ENCODE data around the gene CD22.
"Not testable (repeated sequence)": the region's sequence is repeated elsewhere in the genome, so short reads cannot be mapped to it uniquely, and the experiment has no call there.

Gene CD22

DNA sequence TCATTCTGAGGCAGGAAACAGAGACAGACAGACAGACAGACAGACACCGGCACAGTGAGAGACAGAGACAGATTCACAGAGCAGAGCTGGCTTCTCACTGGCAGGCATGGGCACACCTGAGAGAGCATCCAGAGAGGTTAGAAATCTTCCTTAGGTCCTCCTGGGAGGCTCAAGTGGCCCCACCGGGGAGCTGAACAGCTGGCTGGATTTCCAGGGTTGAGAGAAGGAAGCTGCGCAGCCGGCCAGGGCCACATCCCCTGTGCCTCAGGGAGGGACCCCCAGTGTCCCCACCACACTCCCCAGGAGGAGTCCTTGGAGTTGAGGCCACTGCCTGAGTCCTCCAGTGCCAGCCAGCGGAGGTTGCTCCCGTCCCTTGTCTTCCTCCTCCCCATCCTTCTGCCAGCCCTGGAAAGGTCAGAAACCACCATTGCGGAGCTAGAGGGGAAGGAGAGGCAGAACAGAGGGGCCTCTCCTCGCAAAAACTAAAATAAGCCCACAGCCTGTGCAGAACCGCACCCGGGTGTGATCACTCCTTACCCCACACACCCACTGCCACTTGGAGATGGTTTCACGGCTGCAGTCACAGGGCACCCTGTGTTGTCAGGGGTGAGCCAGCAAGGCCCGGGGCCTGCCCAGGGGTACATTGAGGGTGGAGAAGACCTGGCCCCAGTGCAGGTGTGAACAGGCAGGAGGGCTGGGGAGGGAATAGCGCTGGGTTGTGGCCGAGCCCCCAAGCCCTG is 33.4 kb downstream of the CD22 start:
- DNase-seq: no peak

DNA sequence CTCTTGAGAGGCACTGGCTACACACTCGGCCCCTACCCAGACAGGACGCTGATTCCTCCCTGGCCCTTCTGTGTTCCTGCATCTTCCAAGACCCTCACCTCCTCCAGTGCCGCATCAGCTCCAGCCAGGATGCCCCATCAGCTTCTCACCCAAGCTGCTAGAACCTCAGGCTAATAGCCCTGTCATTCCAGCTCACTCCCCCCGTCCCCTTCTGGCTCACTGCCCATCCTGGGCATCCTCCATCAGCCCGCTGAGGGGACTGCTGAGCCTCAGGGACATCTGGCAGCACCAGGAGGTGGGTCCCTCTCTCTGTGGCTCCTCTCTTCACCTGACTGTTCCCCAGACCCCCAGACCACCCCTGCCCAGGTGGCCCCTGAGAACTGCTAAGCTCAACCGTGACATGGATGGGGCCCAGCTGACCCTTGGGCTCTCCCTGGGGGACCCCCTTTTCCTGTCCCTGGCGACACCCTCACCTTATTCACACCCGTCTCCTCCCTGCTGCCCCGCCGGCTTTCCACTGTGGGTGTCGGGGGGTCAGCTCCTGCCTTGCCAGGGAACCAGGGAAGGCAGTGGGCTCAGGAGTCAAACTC is 34.1 kb downstream of the CD22 start:
- DNase-seq: no peak

DNA sequence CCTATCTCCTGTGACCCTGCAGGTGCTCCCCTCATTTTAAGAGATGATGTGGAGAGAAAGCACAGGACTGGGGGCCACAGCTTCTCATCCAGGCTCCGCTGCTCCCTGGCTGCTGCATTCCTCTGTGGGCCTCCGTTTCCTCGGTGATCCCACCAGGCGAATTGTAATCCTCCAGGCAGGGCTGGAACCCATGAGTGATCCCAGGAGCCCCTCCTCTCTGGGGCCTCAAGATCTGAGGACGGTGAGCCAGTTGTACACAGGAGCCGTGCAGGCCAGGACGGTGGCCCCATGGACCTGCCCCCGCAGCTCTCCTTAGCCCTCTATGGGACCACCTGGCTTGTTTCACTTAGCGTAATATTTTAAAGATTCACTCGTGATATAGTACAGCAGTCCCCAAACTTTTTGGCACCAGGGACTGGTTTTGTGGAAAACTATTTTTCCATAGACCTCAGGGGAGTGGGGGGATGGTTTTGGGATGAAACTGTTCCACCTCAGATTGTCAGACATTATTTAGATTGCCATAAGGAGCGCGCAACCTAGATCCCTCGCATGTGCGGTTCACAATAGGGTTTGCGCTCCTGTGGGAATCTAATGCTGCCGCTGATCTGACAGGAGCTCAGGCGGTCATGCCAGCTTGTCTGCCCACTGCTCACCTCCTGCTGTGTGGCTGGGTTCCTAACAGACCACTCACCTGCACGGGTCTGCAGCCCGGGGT is 34.9 kb downstream of the CD22 start:
- DNase-seq: no peak

DNA sequence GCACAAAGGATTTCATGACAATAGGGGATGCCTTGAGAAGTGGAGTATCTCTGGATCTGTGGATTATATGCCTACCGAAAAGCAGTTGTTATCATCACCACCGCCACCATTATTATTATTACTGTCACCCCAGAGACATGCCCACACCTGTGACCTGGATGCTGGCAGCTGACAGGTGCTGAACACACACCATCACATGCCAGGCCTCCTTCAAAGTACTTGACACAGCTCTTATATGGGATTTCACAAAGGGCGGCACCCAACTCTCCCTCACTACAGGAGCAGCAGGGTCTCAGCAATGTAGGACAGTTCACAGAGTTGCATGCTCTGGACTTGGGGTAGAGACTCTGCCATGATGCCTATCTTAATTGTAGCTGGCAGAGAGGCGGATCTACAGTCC is 36.3 kb downstream of the CD22 start:
- DNase-seq: no peak

DNA sequence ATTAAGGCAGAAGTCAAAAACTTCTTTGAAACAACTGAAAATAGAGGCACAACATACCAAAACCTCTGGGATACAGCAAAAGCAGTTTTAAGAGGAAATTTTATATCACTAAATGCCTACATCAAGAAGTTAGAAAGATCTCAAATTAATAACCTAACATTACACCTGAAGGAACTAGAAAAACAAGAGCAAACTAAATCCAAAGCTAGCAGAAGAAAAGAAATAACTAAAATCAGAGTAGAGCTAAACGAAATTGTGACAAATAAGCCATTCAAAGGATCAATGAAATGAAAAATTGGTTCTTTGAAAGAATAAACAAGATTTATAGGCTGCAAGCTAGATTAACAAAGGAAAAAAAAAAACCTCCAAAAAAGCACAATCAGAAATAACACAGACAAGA is 39.4 kb downstream of the CD22 start:
- no peak for DNase-seq

DNA sequence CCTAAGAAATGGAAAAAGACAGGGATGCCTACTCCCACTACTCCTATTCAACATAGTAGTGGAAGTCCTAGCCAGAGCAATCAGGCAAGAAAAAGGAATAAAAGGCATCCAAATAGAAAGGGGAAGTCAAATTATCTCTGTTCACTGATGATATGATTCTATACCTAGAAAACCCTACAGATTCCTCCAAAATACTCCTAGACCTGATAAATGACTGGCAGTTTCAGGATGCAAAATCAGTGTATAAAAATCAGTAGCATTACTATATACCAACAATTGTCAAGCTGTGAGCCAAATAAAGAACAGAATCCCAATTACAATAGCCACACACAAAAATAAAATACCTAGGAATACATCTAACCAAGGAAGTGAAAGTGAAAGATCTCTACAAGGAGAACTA is 40.5 kb downstream of the CD22 start:
- DNase-seq: no peak

DNA sequence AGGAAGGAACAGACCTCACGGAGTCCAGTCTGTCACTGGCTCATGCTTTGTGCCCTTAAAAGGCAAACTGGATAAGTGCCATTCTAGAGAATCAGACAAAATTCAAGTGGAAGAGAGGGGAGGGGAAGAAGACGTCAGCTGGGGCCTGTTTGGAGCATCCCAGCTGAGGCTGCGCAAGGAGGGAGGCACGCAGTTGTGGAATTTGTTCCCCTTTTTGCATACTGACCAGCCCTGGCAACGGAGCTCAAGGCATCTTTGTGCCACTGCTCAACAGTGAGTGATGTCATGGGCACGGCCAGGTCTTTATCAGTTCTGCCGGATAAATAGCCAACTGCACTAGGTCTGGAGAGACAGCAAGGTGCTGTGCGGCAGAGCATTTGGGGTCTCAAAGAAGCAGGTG is 41.7 kb downstream of the CD22 start, which contains the start of gene GPR42:
Gene GPR42 (plus strand): TSS at position 347 of the 400 bp plus-strand sequence. CDS start 292 bp downstream, outside the sequence.
- DNase-seq: no peak

DNA sequence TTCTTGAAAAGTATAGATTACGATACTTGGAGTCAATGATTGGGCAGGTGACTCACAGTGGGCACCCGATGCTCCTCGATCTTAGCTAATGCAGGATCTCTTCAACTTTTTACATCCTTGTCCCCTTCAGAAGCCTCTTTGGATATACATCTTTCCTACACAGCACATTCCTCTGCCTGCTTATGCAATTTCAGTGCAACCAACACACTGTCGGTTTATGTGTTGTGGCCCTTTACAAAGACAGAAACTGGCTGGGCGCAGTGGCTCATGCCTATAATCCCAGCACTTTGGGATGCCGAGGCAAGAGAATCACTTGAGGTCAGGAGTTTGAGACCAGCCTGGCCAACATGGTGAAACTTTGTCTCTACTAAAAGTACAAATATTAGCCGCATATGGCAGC is 44.5 kb downstream of the CD22 start:
- DNase-seq: no peak

DNA sequence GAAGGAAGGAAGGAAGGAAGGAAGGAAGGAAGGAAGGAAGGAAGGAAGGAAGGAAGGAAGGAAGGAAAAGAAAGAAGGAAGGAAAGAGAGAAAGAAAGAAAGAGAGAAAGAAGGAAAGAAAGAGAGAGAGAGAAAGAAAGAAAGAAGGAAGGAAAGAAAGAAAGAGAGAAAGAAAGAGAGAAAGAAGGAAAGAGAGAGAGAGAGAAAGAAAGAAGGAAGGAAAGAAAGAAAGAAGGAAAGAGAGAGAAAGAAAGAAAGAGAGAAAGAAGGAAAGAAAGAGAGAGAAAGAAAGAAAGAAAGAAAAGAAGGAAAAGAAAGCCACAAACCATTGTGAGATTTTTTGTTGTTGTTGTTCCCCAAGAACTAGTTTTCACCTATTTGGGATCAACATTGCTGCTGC is 45.0 kb downstream of the CD22 start:
- DNase-seq: not testable (repeated sequence)

DNA sequence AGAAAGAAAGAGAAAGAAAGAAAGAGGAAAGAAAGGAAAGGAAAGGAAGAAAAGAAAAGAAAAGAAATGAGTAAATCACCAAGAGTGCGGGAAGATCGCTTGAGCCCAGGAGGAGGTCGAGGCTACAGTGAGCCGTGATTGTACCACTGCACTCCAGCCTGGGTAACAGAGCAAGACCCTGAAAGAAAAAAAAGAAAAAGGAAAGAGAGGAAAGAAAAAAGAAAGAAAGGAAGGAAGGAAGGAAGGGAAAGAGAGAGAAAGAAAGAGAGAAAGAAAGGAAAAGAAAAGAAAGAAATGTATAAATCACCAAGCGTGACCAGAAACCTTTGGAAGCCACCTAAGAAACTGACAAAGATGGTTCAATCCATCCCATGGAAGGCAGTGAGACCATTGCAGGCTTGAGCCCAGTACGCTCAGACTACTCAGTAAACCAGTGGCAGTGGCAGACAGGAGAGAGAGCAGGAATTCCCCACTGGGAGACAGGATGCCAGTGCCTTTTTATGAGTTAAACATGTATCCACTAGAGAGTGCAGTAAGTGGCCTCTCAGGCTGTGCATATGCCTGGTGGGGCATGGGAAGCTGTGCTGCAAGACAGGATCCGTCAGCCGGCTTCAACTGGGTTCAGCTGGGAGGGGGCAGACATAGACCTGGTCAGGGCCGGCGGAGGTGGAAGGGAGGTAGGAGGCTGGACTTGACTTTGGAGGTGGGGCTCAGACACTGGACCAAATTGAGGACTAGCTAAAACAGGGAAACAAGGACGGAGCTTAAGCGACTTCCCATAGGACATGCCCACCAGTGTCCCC is 46.7 kb downstream of the CD22 start:
- DNase-seq: no peak

DNA sequence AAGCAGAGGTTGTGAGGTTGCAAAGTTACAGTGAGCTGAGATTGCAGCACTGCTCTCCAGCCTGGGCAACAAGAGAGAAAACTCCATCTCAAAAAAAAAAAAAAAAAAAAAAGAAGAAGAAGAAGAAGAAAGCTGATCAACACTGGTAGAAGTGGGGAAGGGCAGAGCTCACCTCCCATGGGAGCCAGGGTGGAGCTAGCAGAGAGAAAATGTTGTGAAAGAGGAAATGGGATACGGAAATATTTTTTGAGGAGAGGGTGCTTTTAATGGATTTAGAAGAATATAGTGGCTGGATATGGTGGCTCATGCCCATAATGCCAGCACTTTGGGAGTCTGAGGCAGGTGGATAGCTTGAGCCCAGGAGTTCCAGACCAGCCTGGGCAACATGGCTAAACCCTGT is 48.7 kb downstream of the CD22 start:
- DNase-seq: no peak

DNA sequence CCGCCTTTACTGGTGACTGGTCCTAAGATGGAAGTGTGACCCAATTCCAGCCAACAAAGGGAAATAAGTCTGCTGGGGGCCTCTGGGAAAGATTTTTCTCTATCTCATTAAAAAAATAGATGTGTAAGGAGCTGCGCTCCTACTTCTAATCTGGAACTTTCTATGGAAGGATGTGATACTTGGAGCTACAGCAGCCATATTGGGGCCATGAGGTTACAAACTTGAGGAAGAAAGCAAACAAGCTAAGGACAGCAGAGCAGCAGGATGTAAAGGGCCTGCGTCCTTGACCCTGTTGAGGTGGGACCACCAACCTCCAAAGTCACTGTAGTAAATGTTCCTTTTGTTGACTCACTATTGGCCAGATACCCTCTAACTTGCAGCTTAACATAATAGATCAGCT is 49.4 kb downstream of the CD22 start:
- no peak for DNase-seq

DNA sequence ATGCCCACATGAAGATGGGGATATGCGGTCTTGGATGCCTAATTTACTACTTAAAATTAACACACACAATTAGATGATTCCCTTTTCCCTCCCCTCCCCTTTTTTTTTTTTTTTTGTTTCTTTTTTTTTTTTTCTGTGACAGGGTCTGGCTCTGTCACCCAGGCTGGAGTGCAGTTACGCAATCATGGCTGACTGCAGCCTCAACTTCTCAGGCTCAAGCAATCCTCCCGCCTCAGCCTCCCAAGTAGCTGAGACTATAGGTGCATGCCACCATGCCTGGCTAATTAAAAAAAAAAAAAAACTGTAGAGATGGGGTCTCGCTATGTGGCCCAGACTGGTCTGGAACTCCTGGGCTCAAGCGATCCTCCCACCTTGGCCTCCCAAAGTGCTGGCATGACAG is 50.6 kb downstream of the CD22 start:
- not testable (repeated sequence) for DNase-seq

DNA sequence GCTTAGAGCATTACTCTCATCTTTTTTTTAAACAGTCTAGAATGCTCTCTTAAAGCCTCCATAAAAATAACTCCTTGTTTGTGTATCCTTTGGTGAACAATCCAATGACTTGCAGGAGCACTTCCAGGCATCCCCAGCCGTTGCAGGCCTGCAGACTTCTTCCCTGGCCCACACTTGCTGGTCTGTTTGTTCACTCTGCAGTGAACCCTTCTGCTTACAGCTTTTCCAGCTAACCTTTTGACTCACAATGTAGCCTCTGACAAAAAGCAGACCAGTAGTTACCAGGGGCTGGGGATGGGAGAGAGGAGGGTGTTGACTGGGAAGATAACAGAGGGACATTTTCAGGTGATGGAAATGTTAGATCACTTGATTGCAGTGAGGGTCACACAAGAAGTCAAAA is 51.0 kb downstream of the CD22 start:
- no peak for DNase-seq

DNA sequence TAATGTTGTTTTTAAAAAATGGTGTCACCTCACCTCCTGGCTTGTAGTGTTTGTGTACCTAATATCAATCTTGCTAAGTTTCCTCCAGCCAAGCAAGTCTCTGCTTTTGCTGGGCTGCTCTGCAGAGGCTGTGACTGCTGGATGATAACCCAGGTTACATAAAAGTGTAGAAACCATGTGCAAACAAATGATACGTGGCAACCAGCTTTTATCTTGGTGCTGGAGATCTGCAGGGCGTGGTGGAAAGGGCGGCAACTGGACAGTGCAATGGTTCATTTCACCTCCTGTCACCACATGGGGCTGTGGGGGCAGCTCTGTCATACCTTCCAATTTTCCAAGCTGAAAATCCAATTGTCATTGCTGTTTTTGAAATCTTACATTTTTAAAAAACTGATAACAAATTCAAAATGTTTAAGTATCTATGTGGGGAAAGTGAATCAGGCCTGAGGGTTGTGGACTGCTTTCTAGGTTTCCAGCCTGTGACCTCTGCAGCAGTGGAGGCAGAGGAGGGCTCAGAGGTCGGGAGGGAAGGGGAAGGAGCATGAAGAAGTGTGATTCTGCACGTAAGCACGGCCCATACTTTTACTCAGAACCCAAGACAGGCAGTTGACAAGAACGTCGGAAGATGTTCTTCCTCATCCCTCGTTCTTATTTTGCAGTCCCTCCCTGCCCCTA is 51.6 kb downstream of the CD22 start:
- no peak for DNase-seq

DNA sequence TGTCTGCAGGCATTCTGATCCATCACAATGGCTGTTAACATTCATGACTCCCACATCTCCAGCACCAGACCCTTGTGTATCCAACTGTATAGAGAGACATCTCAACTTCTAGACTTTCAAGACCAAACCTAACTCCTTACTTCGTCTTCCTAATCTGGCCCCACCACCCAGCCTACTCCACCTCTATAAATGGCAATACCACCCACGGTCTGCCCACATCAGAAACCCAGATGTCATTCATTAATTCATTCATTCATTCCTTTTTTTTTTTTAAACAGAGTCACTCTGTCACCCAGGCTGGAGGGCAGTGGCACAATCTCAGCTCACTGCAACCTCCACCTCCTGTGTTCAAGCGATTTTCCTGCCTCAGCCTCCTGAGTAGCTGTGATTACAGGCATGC is 52.3 kb downstream of the CD22 start:
- DNase-seq: no peak

DNA sequence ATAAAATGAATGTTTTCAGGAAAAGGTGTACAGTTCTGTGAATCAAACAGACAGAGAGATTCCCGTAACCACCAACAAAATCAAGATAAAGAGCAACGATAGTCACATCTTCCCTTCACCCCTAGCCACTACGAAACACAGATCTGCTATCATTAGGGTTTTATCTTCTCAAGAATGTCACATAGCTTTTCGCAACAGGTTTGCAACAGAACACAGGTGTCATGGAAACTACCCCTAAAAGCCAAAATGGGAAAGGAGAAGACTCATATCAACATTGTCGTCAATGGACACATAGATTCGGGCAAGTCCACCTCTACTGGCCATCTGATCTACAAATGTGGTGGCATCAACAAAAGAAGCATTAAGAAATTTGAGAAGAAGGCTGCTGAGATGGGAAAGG is 52.9 kb downstream of the CD22 start:
- no peak for DNase-seq

DNA sequence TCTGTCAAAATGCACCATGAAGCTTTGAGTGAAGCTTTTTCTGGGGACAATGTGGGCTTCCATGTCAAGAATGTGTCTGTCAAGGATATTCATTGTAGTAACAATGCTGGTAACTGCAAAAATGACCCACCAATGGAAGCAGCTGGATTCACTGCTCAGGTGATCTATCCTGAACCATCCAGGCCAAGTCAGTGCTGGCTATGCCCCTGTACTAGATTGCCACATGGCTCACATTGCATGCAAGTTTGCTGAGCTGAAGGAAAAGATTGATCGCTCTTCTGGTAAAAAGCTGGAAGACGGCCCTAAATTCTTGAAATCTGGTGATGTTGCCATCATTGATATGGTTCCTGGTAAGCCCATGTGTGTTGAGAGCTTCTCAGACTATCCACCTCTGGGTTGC is 54.5 kb downstream of the CD22 start:
- DNase-seq: no peak

DNA sequence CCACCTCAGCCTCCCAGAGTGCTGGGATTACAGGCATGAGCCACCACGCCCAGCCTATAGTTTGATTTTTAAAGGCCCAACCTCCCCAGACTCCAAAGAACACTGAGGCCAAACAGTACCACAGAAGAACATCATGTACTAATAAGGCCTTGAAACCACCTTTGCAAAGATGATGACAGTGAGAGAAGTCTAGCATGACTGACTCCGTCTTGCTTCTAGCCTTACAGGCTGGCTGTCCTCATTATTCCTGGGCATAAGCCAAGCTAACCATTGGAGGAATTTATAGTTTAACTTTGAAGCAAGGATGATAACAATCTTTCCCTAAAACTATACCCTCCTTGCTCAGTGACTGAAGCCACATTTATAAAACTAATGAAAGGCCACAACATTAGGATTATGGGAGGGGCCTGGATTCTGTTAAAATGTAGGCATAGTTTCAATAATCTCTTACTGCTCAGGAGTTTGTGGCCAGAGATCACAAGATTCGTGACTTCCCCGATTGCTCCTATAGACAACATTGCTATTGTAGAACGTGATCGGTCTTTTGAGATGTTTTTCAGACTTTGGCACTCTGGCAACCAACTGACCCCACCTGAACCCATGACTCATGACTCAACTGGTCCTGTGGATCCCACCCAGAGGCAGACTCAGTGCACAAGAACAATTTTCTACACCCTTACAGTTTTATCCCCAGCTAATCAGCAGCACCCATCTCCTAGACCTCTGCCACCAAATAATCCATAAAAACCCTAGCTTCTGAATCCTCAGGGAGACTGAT is 59.5 kb downstream of the CD22 start:
- DNase-seq: no peak

DNA sequence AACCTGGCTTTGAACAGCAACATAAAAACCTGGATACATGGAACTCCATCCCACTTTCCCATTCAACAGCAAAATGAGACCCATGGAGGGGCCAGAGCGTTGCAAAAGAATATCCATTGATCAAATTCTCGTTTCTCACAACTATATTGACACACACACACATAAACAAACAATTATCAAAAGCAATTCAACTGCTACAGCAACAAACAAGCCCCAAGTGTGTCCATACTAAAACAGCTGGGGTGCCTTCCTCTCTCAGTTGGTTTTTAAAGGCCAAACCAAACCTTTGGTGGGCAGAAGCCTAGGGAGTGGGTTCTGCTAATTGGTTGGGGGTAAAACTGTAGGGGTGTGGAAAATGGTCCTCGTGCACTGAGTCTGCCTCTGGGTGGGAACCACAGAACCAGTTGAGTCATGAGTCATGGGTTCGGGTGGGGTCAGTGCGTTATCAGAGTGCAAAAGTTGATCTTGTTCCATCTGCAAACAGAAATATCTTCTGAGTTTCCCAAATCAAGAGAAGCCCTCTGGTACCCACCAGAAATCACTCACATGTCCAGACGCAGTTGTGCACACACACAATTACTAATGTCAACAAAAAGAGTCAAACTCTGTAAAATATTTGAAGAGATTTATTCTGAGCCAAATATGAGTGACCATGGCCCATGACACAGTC is 60.3 kb downstream of the CD22 start:
- DNase-seq: no peak
